Stomach (tissue), 9 donors: ENCODE results near the gene WFDC9. TPM values are rescaled to one million over a fixed set of nuclear protein-coding genes. Genes with fewer than 3 reads are reported as not detected.

Experiments
- DNase-seq, 2 donors: peaks; one replicate each; pipeline versions ENCODE4 v3.0.0 to v3.0.0-alpha.2; 2013 to 2019
- H3K27ac ChIP-seq, 5 donors: fragments of 200-600 bp in 4 of 5; sonication (generic) in 4 of 5; one replicate each; pipeline ENCODE4 v1.5.1; 2013 to 2019; ENCODE audit warnings: mild to moderate bottlenecking in 1 of 5, moderate library complexity in 1 of 5
- H3K27me3 ChIP-seq, 3 donors: fragments of 200-600 bp; sonication (generic); one replicate each; pipeline ENCODE4 v1.5.1; 2017 to 2019; ENCODE audit warnings: mixed run types in 1 of 3
- H3K36me3 ChIP-seq, 4 donors: fragments of 200-600 bp; sonication (generic); 1 replicate in 3 of 4; 2 replicates in 1 of 4; pipeline ENCODE4 v1.5.1; 2016 to 2019
- H3K4me1 ChIP-seq, 4 donors: fragments of 200-600 bp; sonication (generic); one replicate each; pipeline ENCODE4 v1.5.1; 2016 to 2019
- H3K4me3 ChIP-seq, 4 donors: fragments of 200-600 bp; sonication (generic) in 3 of 4; one replicate each; pipeline ENCODE4 v1.5.1; 2016 to 2019; ENCODE audit warnings: mild to moderate bottlenecking in 1 of 4
- H3K9me3 ChIP-seq, 4 donors: fragments of 200-600 bp; sonication (generic); one replicate each; pipeline ENCODE4 v1.5.1; 2016 to 2019
- EP300 ChIP-seq: sonication (generic); formaldehyde crosslinking; IDR thresholded peaks from one replicate; pipeline ENCODE4 v1.6.1; 2017; ENCODE audit warnings: antibody characterized with exemption
- POLR2A ChIP-seq, 4 donors: fragments of 450-650 bp; IDR thresholded peaks; one replicate each; pipeline ENCODE4 v1.6.1; 2016; ENCODE audit warnings: antibody characterized with exemption in 4 of 4, control low read depth in 2 of 4, mild to moderate bottlenecking in 1 of 4, moderate library complexity in 1 of 4
- POLR2AphosphoS5 ChIP-seq, 3 donors: sonication (generic); formaldehyde crosslinking; IDR thresholded peaks; one replicate each; pipeline ENCODE4 v1.6.1; 2016; ENCODE audit warnings: antibody characterized with exemption in 3 of 3
- WGBS, 5 donors: extraction: QIAGEN DNeasy Blood & Tissue Kit in 3 of 5; methylation state at CpG; one replicate each; pipeline versions ENCODE4 v1.1.5 to v1.1.7; 2013 to 2018; 5-methylcytosine and 5-hydroxymethylcytosine counted together
- intact Hi-C: fragments of 100-400 bp; cut with DNase I; formaldehyde crosslinking; loops from one replicate; pipeline ENCODE4 v1.15.1; 2023; ENCODE audit warnings: low total_unique reads
- polyA plus RNA-seq, 3 donors: library from polyadenylated mRNA; stranded (reverse); fragments of 200-250 nt; gene quantifications; one replicate each; pipeline ENCODE4 v1.2.3, GENCODE V29; 2013
- total RNA-seq, 5 donors: library from RNA; depleted of rRNA; stranded (reverse); fragments of >200 nt; gene quantifications; one replicate each; pipeline versions ENCODE4 v1.1.0 to v1.2.3, GENCODE V29; 2014 to 2016
- TF ChIP-seq, protein P1 (sequence below), 7 experiments: fragments of 450-650 bp in 4 of 7; fragments of 200-600 bp in 3 of 7; sonication (generic) in 3 of 7; IDR thresholded peaks; one replicate each; pipeline ENCODE4 v1.5.1; 2016 to 2019; ENCODE audit warnings: antibody characterized with exemption in 7 of 7, control low read depth in 2 of 7, mild to moderate bottlenecking in 1 of 7
- donor health status: healthy with polysubstance abuse.
- donor health status: Bipolar disorder and iron deficiency.
- donor health status: healthy.

WFDC9 gene
- total and polyA plus RNA-seq, 8 donors, result not detected

GRCh38 chr20:45581702-45582101, 49.4 kb downstream of the WFDC9 start:
- TF ChIP-seq POLR2AphosphoS5 (IDR thresholded peaks at IDR 0.05) (no peak), POLR2A (IDR thresholded peaks at IDR 0.05) (no peak), EP300 (no peak)
- TF ChIP-seq, protein P1, sequence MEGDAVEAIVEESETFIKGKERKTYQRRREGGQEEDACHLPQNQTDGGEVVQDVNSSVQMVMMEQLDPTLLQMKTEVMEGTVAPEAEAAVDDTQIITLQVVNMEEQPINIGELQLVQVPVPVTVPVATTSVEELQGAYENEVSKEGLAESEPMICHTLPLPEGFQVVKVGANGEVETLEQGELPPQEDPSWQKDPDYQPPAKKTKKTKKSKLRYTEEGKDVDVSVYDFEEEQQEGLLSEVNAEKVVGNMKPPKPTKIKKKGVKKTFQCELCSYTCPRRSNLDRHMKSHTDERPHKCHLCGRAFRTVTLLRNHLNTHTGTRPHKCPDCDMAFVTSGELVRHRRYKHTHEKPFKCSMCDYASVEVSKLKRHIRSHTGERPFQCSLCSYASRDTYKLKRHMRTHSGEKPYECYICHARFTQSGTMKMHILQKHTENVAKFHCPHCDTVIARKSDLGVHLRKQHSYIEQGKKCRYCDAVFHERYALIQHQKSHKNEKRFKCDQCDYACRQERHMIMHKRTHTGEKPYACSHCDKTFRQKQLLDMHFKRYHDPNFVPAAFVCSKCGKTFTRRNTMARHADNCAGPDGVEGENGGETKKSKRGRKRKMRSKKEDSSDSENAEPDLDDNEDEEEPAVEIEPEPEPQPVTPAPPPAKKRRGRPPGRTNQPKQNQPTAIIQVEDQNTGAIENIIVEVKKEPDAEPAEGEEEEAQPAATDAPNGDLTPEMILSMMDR (IDR thresholded peaks at IDR 0.05), result no peak
- intact Hi-C loops, result no loop called here
- DNase-seq, result no peak

DNA sequence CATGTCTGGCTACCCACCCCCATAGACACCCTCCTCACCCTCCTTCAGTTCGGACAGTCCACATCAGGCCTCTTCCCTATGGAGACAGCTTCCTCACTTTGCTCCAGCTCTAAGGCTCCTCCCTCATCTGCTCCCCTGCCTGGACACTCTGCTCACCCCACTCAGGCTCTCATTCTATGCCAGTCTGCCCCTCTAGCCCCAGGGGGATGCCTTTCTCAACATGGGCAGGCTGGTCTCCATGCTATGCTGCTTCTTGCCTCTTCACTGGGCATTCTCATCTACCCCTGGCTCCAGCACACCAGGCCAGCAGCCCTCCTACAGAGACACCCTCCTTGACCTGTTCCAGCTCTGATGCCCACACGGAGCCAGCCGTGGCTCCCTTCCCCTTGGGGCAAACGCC, 51.9 kb downstream of the WFDC9 start, which contains the start of gene WFDC8:
TSS of gene WFDC8 (minus strand) at position 101 of the 400 bp plus-strand sequence. CDS start at position 64, 37 bp downstream.
- TF ChIP-seq EP300, result no peak
- no peak for TF ChIP-seq POLR2A (IDR thresholded peaks at IDR 0.05)
- TF ChIP-seq, protein P1 (IDR thresholded peaks at IDR 0.05), result no peak
- no peak for TF ChIP-seq POLR2AphosphoS5 (IDR thresholded peaks at IDR 0.05)
- Histone ChIP-seq H3K27ac (no peak within 1 kb of the TSS), H3K4me1 (no peaks in the 10 kb centered on the region), H3K27me3 (peaks cover 0 to 31% (median 3%) of the 10 kb centered on the region in 3 donors), H3K4me3 (no peak within 1 kb of the TSS), H3K36me3 (no peaks in the 10 kb centered on the region), H3K9me3 (no peaks in the 10 kb centered on the region)
- 73 to 80% (median 75%) methylated on average over 4 of the region's 4 CpGs for WGBS, 5 donors
- intact Hi-C loops, result no loop called here
- no peak for DNase-seq

More at GRCh38 chr20:45581702-45582101, 49.4 kb downstream of the WFDC9 start:
- H3K27ac ChIP-seq, result no peak overlapping the region
- no peaks in the 10 kb centered on the region for H3K36me3 ChIP-seq
- no peaks in the 10 kb centered on the region for H3K4me1 ChIP-seq
- no peaks in the 10 kb centered on the region for H3K9me3 ChIP-seq
- H3K4me3 ChIP-seq, result no peak overlapping the region
- H3K27me3 ChIP-seq, result peaks cover 0 to 33% (median 3%) of the 10 kb centered on the region in 3 donors

DNA sequence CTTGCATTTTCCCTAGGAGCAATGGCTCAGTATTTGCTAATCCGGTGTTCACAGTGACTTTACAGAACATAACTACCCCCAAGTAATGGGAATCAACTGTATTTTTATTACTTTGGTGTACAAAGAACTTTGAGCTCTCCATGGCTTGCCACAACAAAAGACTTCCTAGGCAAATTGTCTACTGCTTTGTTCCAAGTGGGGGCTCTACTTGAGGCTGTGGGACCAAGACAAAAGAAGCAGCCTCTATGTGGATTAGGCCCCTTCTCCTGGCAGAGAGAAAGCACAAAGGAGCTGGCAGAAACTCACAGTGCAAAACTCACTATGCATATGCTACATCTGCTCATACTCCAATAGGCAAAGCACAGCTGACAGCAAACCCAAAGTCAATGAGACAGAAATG, 52.9 kb downstream of the WFDC9 start:
- no peaks in the 10 kb centered on the region for H3K4me1 ChIP-seq
- H3K27me3 ChIP-seq, result peaks cover 0 to 22% (median 3%) of the 10 kb centered on the region in 3 donors
- intact Hi-C loops, result no loop called here
- H3K36me3 ChIP-seq, result no peaks in the 10 kb centered on the region
- peak in 1 of 2 donors; percentile 3 for DNase-seq
- H3K4me3 ChIP-seq, result no peak overlapping the region
- WGBS, 5 donors, result 76 to 97% (median 83%) methylated on average over 1 of the region's 1 CpG
- no peak overlapping the region for H3K27ac ChIP-seq
- H3K9me3 ChIP-seq, result no peaks in the 10 kb centered on the region
- TF ChIP-seq EP300 (no peak), POLR2A (IDR thresholded peaks at IDR 0.05) (no peak), POLR2AphosphoS5 (IDR thresholded peaks at IDR 0.05) (no peak)
- TF ChIP-seq, protein P1 (IDR thresholded peaks at IDR 0.05), result no peak

GRCh38 chr20:45576995-45577394, 54.1 kb downstream of the WFDC9 start:
- Histone ChIP-seq H3K27ac (no peak overlapping the region), H3K9me3 (no peaks in the 10 kb centered on the region), H3K4me1 (no peaks in the 10 kb centered on the region), H3K4me3 (no peak overlapping the region), H3K27me3 (peaks cover 0 to 17% (median 3%) of the 10 kb centered on the region in 3 donors), H3K36me3 (no peaks in the 10 kb centered on the region)
- intact Hi-C loops, result no loop called here
- 15 to 40% (median 24%) methylated on average over 2 of the region's 2 CpGs for WGBS, 5 donors
- peak in 1 of 2 donors; percentile 30 for DNase-seq
- TF ChIP-seq POLR2AphosphoS5 (IDR thresholded peaks at IDR 0.05) (no peak), POLR2A (IDR thresholded peaks at IDR 0.05) (no peak), EP300 (no peak)
- TF ChIP-seq, protein P1 (IDR thresholded peaks at IDR 0.05), result no peak
